Spleen (tissue), 11 donors: Measurements from ENCODE around the gene C8B. TPM values are rescaled to one million over a fixed set of nuclear protein-coding genes. Genes with fewer than 3 reads are reported as not detected.

ENCODE experiments used
- DNase-seq: peaks from one replicate; pipeline ENCODE4 v3.0.0-alpha.2; 2020
- H3K27ac ChIP-seq, 8 donors: fragments of 200-600 bp; sonication (generic) in 7 of 8; 1 replicate in 4 of 8; 2 replicates in 4 of 8; pipeline versions ENCODE4 v1.5.0 to v1.8.0; 2016 to 2021; ENCODE audit warnings: inconsistent platforms in 4 of 8, mild to moderate bottlenecking in 4 of 8, moderate library complexity in 1 of 8
- H3K27me3 ChIP-seq, 7 donors: fragments of 200-600 bp; sonication (generic) in 6 of 7; replicated peaks in 1 of 7; 1 replicate in 4 of 7; 2 replicates in 3 of 7; pipeline versions ENCODE4 v1.5.0 to v1.8.0; 2016 to 2021; ENCODE audit warnings: inconsistent platforms in 3 of 7, mild to moderate bottlenecking in 1 of 7
- H3K36me3 ChIP-seq, 6 donors: fragments of 200-600 bp; sonication (generic) in 5 of 6; 1 replicate in 4 of 6; 2 replicates in 2 of 6; pipeline versions ENCODE4 v1.5.0 to v1.8.0; 2016 to 2021; ENCODE audit warnings: inconsistent platforms in 2 of 6
- H3K4me1 ChIP-seq, 6 donors: fragments of 200-600 bp; sonication (generic) in 5 of 6; 1 replicate in 3 of 6; 2 replicates in 3 of 6; pipeline versions ENCODE4 v1.5.0 to v1.8.0; 2016 to 2021; ENCODE audit warnings: inconsistent platforms in 3 of 6
- H3K4me3 ChIP-seq, 8 donors: fragments of 200-600 bp; sonication (generic) in 7 of 8; 1 replicate in 4 of 8; 2 replicates in 4 of 8; pipeline versions ENCODE4 v1.5.0 to v1.8.0; 2016 to 2021; ENCODE audit warnings: inconsistent platforms in 4 of 8, mild to moderate bottlenecking in 4 of 8, moderate library complexity in 2 of 8
- H3K9me3 ChIP-seq, 8 donors: fragments of 200-600 bp; sonication (generic) in 7 of 8; 1 replicate in 4 of 8; 2 replicates in 4 of 8; pipeline versions ENCODE4 v1.5.0 to v1.8.0; 2016 to 2021; ENCODE audit warnings: inconsistent platforms in 4 of 8
- POLR2A ChIP-seq, 3 donors: fragments of 450-650 bp; IDR thresholded peaks; one replicate each; pipeline ENCODE4 v1.5.1; 2017; ENCODE audit warnings: antibody characterized with exemption in 3 of 3, mild to moderate bottlenecking in 1 of 3
- POLR2AphosphoS5 ChIP-seq, 3 donors: sonication (generic); formaldehyde crosslinking; IDR thresholded peaks; one replicate each; pipeline ENCODE4 v1.5.1; 2017; ENCODE audit warnings: antibody characterized with exemption in 3 of 3
- WGBS, 5 donors: extraction: QIAGEN DNeasy Blood & Tissue Kit in 3 of 5; methylation state at CpG; one replicate each; pipeline versions ENCODE4 v1.1.5 to v1.1.7; 2013 to 2018; 5-methylcytosine and 5-hydroxymethylcytosine counted together
- intact Hi-C: fragments of 100-400 bp; cut with DNase I; formaldehyde crosslinking; loops from one replicate; pipeline ENCODE4 v1.15.0; 2023; ENCODE audit warnings: low total_unique reads
- polyA plus RNA-seq, 3 donors: library from polyadenylated mRNA; stranded (reverse); fragments of 200-250 nt; gene quantifications; one replicate each; pipeline ENCODE4 v1.2.1, GENCODE V29; 2013
- total RNA-seq, 7 donors: library from RNA; depleted of rRNA in 3 of 7; stranded (reverse); fragments of >200 nt in 3 of 7; fragmentation: NEBNext Ultra II Directional in 4 of 7; extraction: Animal tissue kit (Norgen Biotek cat#: 25700) in 4 of 7; gene quantifications; one replicate each; pipeline versions ENCODE4 v1.1.0 to v1.2.1, GENCODE V29; 2016 to 2021
- TF ChIP-seq, protein P1 (sequence below), 11 experiments: fragments of 200-600 bp in 7 of 11; fragments of 450-650 bp in 4 of 11; sonication (generic) in 4 of 11; IDR thresholded peaks in 8 of 11; conservative IDR thresholded peaks in 3 of 11; 1 replicate in 7 of 11; 2 replicates in 4 of 11; pipeline versions ENCODE4 v1.4.0 to v1.8.0; 2016 to 2021; ENCODE audit warnings: antibody characterized with exemption in 11 of 11, inconsistent platforms in 4 of 11, mild to moderate bottlenecking in 1 of 11
- donor health status: healthy with polysubstance abuse.
- donor health status: DM: no; HTN: no; CAD: no; lungs with moderate emphysema.
- donor health status: DM: no; HTN: no; CAD: no.
- donor health status: Bipolar disorder and iron deficiency.
- donor health status: healthy.
- donor health status: DM: no; HTN: no; CAD: no.
- donor health status: DM: yes; HTN: yes; CAD: no.

C8B gene
- total and polyA plus RNA-seq, 10 donors, result not detected

DNA sequence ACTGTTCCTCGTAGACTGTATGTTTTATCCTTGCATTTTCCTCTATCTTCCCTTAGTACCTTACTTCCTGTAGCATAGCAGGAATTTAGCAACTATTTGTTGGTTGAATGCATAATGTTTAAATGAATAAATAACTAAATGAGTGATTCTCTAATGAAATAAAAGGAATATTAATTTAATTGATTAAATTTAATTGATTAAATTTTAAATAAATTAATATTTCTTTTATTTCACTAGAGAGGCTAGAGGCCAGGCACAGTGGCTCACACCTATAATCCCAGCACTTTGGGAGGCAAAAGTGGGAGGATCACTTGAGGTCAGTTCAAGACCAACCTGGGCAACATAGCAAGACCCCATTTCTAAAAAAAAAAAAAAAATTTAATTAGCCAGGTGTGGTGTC, 25.8 kb downstream of the C8B start:
- Histone ChIP-seq H3K4me3 (no peak overlapping the region), H3K9me3 (no peaks in the 10 kb centered on the region), H3K27ac (no peak overlapping the region), H3K4me1 (no peaks in the 10 kb centered on the region), H3K27me3 (peaks cover 0 to 8% (median 0%) of the 10 kb centered on the region in 7 donors), H3K36me3 (no peaks in the 10 kb centered on the region)
- TF ChIP-seq POLR2AphosphoS5 (IDR thresholded peaks at IDR 0.05) (no peak), POLR2A (IDR thresholded peaks at IDR 0.05) (no peak)
- TF ChIP-seq, protein P1, sequence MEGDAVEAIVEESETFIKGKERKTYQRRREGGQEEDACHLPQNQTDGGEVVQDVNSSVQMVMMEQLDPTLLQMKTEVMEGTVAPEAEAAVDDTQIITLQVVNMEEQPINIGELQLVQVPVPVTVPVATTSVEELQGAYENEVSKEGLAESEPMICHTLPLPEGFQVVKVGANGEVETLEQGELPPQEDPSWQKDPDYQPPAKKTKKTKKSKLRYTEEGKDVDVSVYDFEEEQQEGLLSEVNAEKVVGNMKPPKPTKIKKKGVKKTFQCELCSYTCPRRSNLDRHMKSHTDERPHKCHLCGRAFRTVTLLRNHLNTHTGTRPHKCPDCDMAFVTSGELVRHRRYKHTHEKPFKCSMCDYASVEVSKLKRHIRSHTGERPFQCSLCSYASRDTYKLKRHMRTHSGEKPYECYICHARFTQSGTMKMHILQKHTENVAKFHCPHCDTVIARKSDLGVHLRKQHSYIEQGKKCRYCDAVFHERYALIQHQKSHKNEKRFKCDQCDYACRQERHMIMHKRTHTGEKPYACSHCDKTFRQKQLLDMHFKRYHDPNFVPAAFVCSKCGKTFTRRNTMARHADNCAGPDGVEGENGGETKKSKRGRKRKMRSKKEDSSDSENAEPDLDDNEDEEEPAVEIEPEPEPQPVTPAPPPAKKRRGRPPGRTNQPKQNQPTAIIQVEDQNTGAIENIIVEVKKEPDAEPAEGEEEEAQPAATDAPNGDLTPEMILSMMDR (IDR thresholded peaks at IDR 0.05 in 8 of 11, conservative IDR thresholded peaks at IDR 0.05 in 3 of 11), result no peak
- intact Hi-C loops, result no loop called here
- no peak for DNase-seq
- 0 to 89% (median 37%) methylated on average over 1 of the region's 1 CpG for WGBS, 5 donors

DNA sequence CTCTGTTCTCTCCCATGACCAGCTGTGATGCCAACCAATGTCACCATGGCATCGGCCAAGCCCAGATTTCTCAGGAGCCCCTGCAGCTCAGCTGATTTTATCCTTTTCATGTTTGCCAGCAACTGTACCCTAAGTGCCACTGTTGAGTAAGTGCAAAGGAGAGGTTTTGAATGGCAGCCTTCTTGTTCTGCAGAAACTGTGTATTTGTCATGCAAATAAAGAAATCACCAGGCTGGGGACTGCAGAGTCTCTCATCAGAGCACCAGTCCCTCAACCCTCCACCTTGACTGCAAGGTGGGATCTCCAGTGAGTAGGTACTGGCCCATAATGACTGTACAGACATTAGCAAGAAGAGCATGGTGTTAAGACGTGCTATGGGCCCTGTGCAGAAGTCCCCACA, 26.6 kb downstream of the C8B start:
- no peak for TF ChIP-seq POLR2AphosphoS5 (IDR thresholded peaks at IDR 0.05)
- TF ChIP-seq, protein P1 (IDR thresholded peaks at IDR 0.05 in 8 of 11, conservative IDR thresholded peaks at IDR 0.05 in 3 of 11), result no peak
- no peak for TF ChIP-seq POLR2A (IDR thresholded peaks at IDR 0.05)
- H3K27me3 ChIP-seq, result peaks cover 0 to 8% (median 0%) of the 10 kb centered on the region in 7 donors
- 72 to 92% (median 80%) methylated on average over 2 of the region's 2 CpGs for WGBS, 5 donors
- no peaks in the 10 kb centered on the region for H3K4me1 ChIP-seq
- no peaks in the 10 kb centered on the region for H3K9me3 ChIP-seq
- H3K27ac ChIP-seq, result no peak overlapping the region
- no peak for DNase-seq
- intact Hi-C loops, result no loop called here
- H3K4me3 ChIP-seq, result no peak overlapping the region
- no peaks in the 10 kb centered on the region for H3K36me3 ChIP-seq

DNA sequence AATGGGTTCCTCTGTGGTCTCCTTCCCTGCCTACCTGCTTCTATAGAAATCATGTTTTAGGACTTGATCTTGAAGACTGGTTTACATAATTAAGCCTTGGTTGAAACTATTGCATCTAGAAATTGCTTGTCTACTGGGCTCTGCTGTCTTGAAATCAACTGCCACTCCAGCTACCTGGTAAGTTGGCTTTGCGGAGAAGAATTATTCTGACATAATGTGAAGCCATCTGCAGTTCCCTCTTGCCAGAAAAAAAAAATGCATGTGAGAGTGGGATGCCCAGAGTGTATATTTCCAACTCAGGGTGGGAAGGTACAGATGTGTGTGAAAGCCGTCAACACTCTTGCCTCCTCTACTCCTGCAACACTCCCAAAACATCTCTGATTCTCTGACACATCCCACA, 27.2 kb downstream of the C8B start:
- Histone ChIP-seq H3K9me3 (no peaks in the 10 kb centered on the region), H3K36me3 (no peaks in the 10 kb centered on the region), H3K27me3 (peaks cover 0 to 8% (median 0%) of the 10 kb centered on the region in 7 donors), H3K4me3 (no peak overlapping the region), H3K27ac (no peak overlapping the region), H3K4me1 (no peaks in the 10 kb centered on the region)
- TF ChIP-seq POLR2AphosphoS5 (IDR thresholded peaks at IDR 0.05) (no peak), POLR2A (IDR thresholded peaks at IDR 0.05) (no peak)
- TF ChIP-seq, protein P1 (IDR thresholded peaks at IDR 0.05 in 8 of 11, conservative IDR thresholded peaks at IDR 0.05 in 3 of 11), result no peak
- intact Hi-C loops, result no loop called here
- WGBS, 5 donors, result 91 to 98% (median 94%) methylated on average over 2 of the region's 2 CpGs
- no peak for DNase-seq

DNA sequence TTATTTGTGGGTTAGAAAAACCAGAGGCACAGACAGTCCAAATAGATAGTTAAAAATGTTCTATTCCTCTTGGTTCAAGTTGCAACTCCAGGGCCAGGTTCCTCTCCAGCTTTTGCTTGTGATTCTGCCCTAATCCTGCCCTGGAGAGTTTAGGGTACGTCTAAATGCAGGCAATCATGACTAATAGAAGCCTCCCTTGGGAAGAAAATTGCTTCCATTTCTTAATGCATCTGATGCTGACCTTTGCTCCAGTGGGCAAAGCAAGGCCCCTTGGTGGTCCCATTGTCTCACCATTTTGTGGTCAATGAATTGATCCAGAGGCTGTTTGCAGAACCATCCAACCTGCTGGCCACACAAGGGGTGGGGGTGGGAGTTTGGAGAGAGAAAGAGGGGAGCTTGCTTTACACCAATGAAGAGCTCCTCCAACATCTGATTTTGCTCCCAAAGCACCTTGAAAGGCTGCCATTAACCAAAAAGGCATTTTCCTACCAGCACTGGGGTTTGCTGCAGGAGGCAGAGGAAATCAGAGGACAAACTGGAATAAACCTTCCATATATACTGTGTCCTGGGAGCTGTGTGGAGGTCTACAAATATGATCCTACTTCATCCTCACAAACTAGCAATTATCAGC, 31.3 kb downstream of the C8B start:
- Histone ChIP-seq H3K4me3 (no peak overlapping the region), H3K9me3 (peaks cover 0 to 1% (median 0%) of the 10 kb centered on the region in 8 donors), H3K27me3 (peaks cover 0 to 12% (median 0%) of the 10 kb centered on the region in 7 donors), H3K36me3 (no peaks in the 10 kb centered on the region), H3K27ac (no peak overlapping the region), H3K4me1 (no peaks in the 10 kb centered on the region)
- WGBS, 5 donors, result 14 to 46% (median 27%) methylated on average over 1 of the region's 1 CpG
- no peak for DNase-seq
- intact Hi-C loops, result no loop called here
- no peak for TF ChIP-seq POLR2AphosphoS5 (IDR thresholded peaks at IDR 0.05)
- TF ChIP-seq, protein P1 (IDR thresholded peaks at IDR 0.05 in 8 of 11, conservative IDR thresholded peaks at IDR 0.05 in 3 of 11), result no peak
- TF ChIP-seq POLR2A (IDR thresholded peaks at IDR 0.05), result no peak
